Smooth muscle cell of the coronary artery (primary cell): ENCODE results near the gene CEACAM16. TPM values are rescaled to one million over a fixed set of nuclear protein-coding genes. Genes with fewer than 3 reads are reported as not detected.

Source experiments
- total RNA-seq: library from RNA; depleted of rRNA; stranded (reverse); fragments of >200 nt; gene quantifications from 2 replicates; pipeline ENCODE4 v1.2.3, GENCODE V29; 2014; ENCODE audit warnings: low replicate concordance

The CEACAM16 gene
- 0.08 TPM in 1 of 2 replicates, not detected in the other for total RNA-seq

GRCh38 chr19:44698492-44699201 lies at the start of gene CEACAM16:
Gene CEACAM16, plus strand, starts transcription at chr19:44699151. Its CDS starts 2,306 bp downstream, at chr19:44701457.

GRCh38 chr19:44671400-44671799 lies 27.6 kb upstream of the CEACAM16 start, which contains the start of gene CEACAM19:
Gene CEACAM19, plus strand, starts transcription at chr19:44671482. Its CDS starts 450 bp downstream, at chr19:44671932.

GRCh38 chr19:44748426-44749254 lies 49.7 kb downstream of the CEACAM16 start, which contains the start of gene BCL3:
Gene BCL3, plus strand, starts transcription at chr19:44748708. Its CDS starts 83 bp downstream, at chr19:44748791.

Other genes with a start within 250 kb of the CEACAM16 start
- gene ZNF180, start 198.6 kb upstream of the CEACAM16 start, total RNA-seq, result 5.3 and 6.2 TPM in 2 replicates
- not detected in 2 replicates for gene CEACAM20, start 169.5 kb upstream of the CEACAM16 start, total RNA-seq
- gene IGSF23, start 85.6 kb upstream of the CEACAM16 start, total RNA-seq, result 0.08 TPM in 1 of 2 replicates, not detected in the other
- gene PVR, start 55.2 kb upstream of the CEACAM16 start, total RNA-seq, result 32.4 and 73.4 TPM in 2 replicates
- 0.90 and 3.2 TPM in 2 replicates for gene CEACAM19, start 27.7 kb upstream of the CEACAM16 start, total RNA-seq
- 4.2 and 14.9 TPM in 2 replicates for gene BCL3, start 49.6 kb downstream of the CEACAM16 start, total RNA-seq
- gene CBLC, start 78.7 kb downstream of the CEACAM16 start, total RNA-seq, result 0.08 TPM in 1 of 2 replicates, not detected in the other
- gene BCAM, start 110.0 kb downstream of the CEACAM16 start, total RNA-seq, result 2.6 and 7.3 TPM in 2 replicates
- gene NECTIN2, start 147.1 kb downstream of the CEACAM16 start, total RNA-seq, result 23.9 and 80.6 TPM in 2 replicates
- gene TOMM40, start 192.1 kb downstream of the CEACAM16 start, total RNA-seq, result 23.5 and 46.5 TPM in 2 replicates
- 5.1 and 263 TPM in 2 replicates for gene APOE, start 206.6 kb downstream of the CEACAM16 start, total RNA-seq
- gene APOC1, start 215.5 kb downstream of the CEACAM16 start, total RNA-seq, result 0.47 and 0.68 TPM in 2 replicates
- gene APOC4, start 243.1 kb downstream of the CEACAM16 start, total RNA-seq, result not detected in 2 replicates
- gene APOC2, start 246.9 kb downstream of the CEACAM16 start, total RNA-seq, result not detected in 2 replicates